ENCODE data around the gene C1orf94. TPM values are rescaled to one million over a fixed set of nuclear protein-coding genes. Genes with fewer than 3 reads are reported as not detected.

The C1orf94 gene
- total and polyA plus RNA-seq, 2 of the 8 experiments (the other 6 are each of a cell fraction or from before 2014, with no cell fraction given), result 5.8 to 12.5 TPM

GRCh38 chr1:34231441-34231840, 54.7 kb downstream of the C1orf94 start:
- no peaks in the 10 kb centered on the region for H3K79me1 ChIP-seq (ENCODE audit: low read depth, low read length)
- no peak overlapping the region for H2BK5ac ChIP-seq (ENCODE audit: low read depth, low read length)
- H3K27me3 ChIP-seq (replicated peaks in 1 of 4; ENCODE audit: control insufficient read depth in 3 of 4, extremely low read depth in 1 of 4, insufficient read depth in 3 of 4, low read length in 3 of 4), result no peaks in the 10 kb centered on the region; a peak in 1 of 7 replicates
- H3K18ac ChIP-seq (ENCODE audit: extremely low read depth, low read length), result no peak overlapping the region
- no peak overlapping the region for H2BK12ac ChIP-seq (ENCODE audit: low read depth, low read length)
- no peak overlapping the region for H3K27ac ChIP-seq (ENCODE audit: low read depth, low read length)
- no peak overlapping the region for H2AK5ac ChIP-seq (ENCODE audit: low read depth, low read length)
- no peak for FAIRE-seq
- no peak overlapping the region for H3K4ac ChIP-seq (replicated peaks; ENCODE audit: insufficient read length, low read depth, low read length)
- H2AFZ ChIP-seq (ENCODE audit: low read length), result no peak overlapping the region
- DNase-seq (ENCODE audit: low read depth in 1 of 2, low spot score in 2 of 2), result no peak
- CTCF ChIA-PET (ENCODE audit: partially characterized antibody), result interaction anchor here (0.7 to 1.4 kb wide), 3 partner anchors 14 to 409 kb away, joined by 3 to 4 read pairs (median 3); no protein-coding TSS in a partner anchor
- H3K23me2 ChIP-seq (ENCODE audit: low read depth, low read length), result no peaks in the 10 kb centered on the region
- no peaks in the 10 kb centered on the region; a peak in 1 of 4 replicates for H3K9me3 ChIP-seq (ENCODE audit: insufficient read depth in 2 of 2, low read depth in 1 of 2, low read length in 1 of 2)
- H2BK15ac ChIP-seq (ENCODE audit: low read length), result no peak overlapping the region
- no peak overlapping the region for H3K9ac ChIP-seq (replicated peaks in 1 of 4; ENCODE audit: extremely low read depth in 1 of 4, low read depth in 3 of 4, low read length in 3 of 4)
- no peaks in the 10 kb centered on the region; a peak in 1 of 8 replicates for H3K36me3 ChIP-seq (ENCODE audit: control insufficient read depth in 2 of 4, insufficient read depth in 4 of 4, low read length in 3 of 4)
- H3K4me2 ChIP-seq (ENCODE audit: insufficient read depth in 1 of 2, low read depth in 2 of 2, low read length in 2 of 2), result no peak overlapping the region
- H3K4me1 ChIP-seq (replicated peaks in 1 of 4; ENCODE audit: control insufficient read depth in 3 of 4, insufficient read depth in 4 of 4, low read length in 3 of 4), result no peaks in the 10 kb centered on the region; a peak in 1 of 7 replicates
- H3K56ac ChIP-seq (replicated peaks; ENCODE audit: insufficient read length, low read depth, low read length), result no peak overlapping the region
- H3K79me2 ChIP-seq (ENCODE audit: control insufficient read depth in 1 of 2, insufficient read depth in 2 of 2, low read length in 2 of 2), result no peaks in the 10 kb centered on the region
- no peak overlapping the region for H3K14ac ChIP-seq (ENCODE audit: insufficient read length)
- no peak overlapping the region for H2BK120ac ChIP-seq (replicated peaks; ENCODE audit: low read depth, low read length)
- POLR2A ChIA-PET (ENCODE audit: partially characterized antibody), result no interaction called here
- no peak overlapping the region for H4K91ac ChIP-seq (replicated peaks; ENCODE audit: insufficient read length, low read length)
- 100% methylated on average over 1 of the region's 1 CpG; no CpG with 5 or more reads in 1 of the 2 experiments for WGBS, 2 experiments (ENCODE audit: extremely low coverage in 1 of 2, insufficient coverage in 1 of 2, insufficient read length in 1 of 2, insufficient replicate concordance in 2 of 2, low coverage in 1 of 2, low lambda C conversion rate in 2 of 2, missing lambda C conversion rate in 1 of 2)
- H3K23ac ChIP-seq (ENCODE audit: insufficient read length), result no peak overlapping the region
- no peak overlapping the region for H4K8ac ChIP-seq (ENCODE audit: extremely low read depth, insufficient read depth, low read length)
- no peak overlapping the region for H3K4me3 ChIP-seq (ENCODE audit: extremely low read depth in 1 of 4, insufficient read depth in 2 of 4, low read depth in 3 of 4, low read length in 4 of 4)
- no peak overlapping the region for H2BK20ac ChIP-seq (ENCODE audit: low read length)
- no peaks in the 10 kb centered on the region for H4K20me1 ChIP-seq (replicated peaks in 1 of 2; ENCODE audit: control insufficient read depth in 1 of 2, insufficient read depth in 2 of 2, low read length in 2 of 2)
- no peak overlapping the region for H4K5ac ChIP-seq (ENCODE audit: insufficient read length, low read depth, low read length)
- TF ChIP-seq RFX5 (IDR thresholded peaks at IDR 0.05; ENCODE audit: borderline replicate concordance, low read depth, low read length), result no peak
- TF ChIP-seq FOSL1 (IDR thresholded peaks at IDR 0.05; ENCODE audit: insufficient read depth, low read depth, low read length), result no peak
- no peak for TF ChIP-seq SIN3A (conservative IDR thresholded peaks at IDR 0.05 in 1 of 2, IDR thresholded peaks at IDR 0.05 in 1 of 2; ENCODE audit: low read depth in 1 of 2, low read length in 2 of 2)
- no peak for TF ChIP-seq BRCA1 (IDR thresholded peaks at IDR 0.05; ENCODE audit: low read depth, low read length)
- TF ChIP-seq BCL11A (IDR thresholded peaks at IDR 0.05; ENCODE audit: low read depth in 2 of 2, low read length in 2 of 2), result no peak
- TF ChIP-seq NANOG (IDR thresholded peaks at IDR 0.05; ENCODE audit: insufficient read depth, low read depth, low read length, poor library complexity, severe bottlenecking), result no peak
- TF ChIP-seq POU5F1 (IDR thresholded peaks at IDR 0.05; ENCODE audit: low read depth, low read length), result no peak
- TF ChIP-seq KDM1A (IDR thresholded peaks at IDR 0.05; ENCODE audit: borderline replicate concordance, low read length), result no peak
- TF ChIP-seq HDAC6 (IDR thresholded peaks at IDR 0.05; ENCODE audit: low read depth, low read length), result no peak
- TF ChIP-seq EZH2 (IDR thresholded peaks at IDR 0.05; ENCODE audit: low read depth, low read length, severe bottlenecking), result no peak
- no peak for TF ChIP-seq SP4 (IDR thresholded peaks at IDR 0.05; ENCODE audit: low read length)
- no peak for TF ChIP-seq RAD21 (IDR thresholded peaks at IDR 0.05 in 1 of 2, conservative IDR thresholded peaks at IDR 0.05 in 1 of 2; ENCODE audit: low read depth in 2 of 2, low read length in 2 of 2)
- no peak for TF ChIP-seq USF2 (IDR thresholded peaks at IDR 0.05; ENCODE audit: low read length)

Data from H1 (cell line).